Measurements from ENCODE around the gene ZNF521. TPM values are rescaled to one million over a fixed set of nuclear protein-coding genes. Genes with fewer than 3 reads are reported as not detected.

Gene ZNF521
- total and polyA plus RNA-seq, 2 experiments from 2014 or later: 3.1 to 9.2 TPM

GRCh38 chr18:25316381-25317018 lies 35.5 kb downstream of the ZNF521 start:
- Histone ChIP-seq H3K27ac (ENCODE audit: low read depth) (no peak overlapping the region), H3K79me2 (replicated peaks; ENCODE audit: insufficient read depth) (no peaks in the 10 kb centered on the region), H3F3A (replicated peaks; ENCODE audit: low read depth) (no peaks in the 10 kb centered on the region), H3K27me3 (ENCODE audit: insufficient read depth) (no peaks in the 10 kb centered on the region), H3K9me2 (ENCODE audit: insufficient read depth) (no peaks in the 10 kb centered on the region), H3K4me1 (ENCODE audit: insufficient read depth) (peaks cover 4% of the 10 kb centered on the region; the same call in 1 of the 2 replicates), H4K20me1 (replicated peaks; ENCODE audit: insufficient read depth) (no peaks in the 10 kb centered on the region), H3K36me3 (ENCODE audit: insufficient read depth) (no peaks in the 10 kb centered on the region), H2AFZ (no peak overlapping the region), H3K4me2 (no peak overlapping the region), H3K4me3 (no peak overlapping the region)
- no peaks in the 10 kb centered on the region for H3K27me3 Mint-ChIP-seq (ENCODE audit: insufficient read depth, low read depth, poor library complexity)
- peaks cover 3% of the 10 kb centered on the region; the same call in 2 of the 3 replicates for H3K36me3 Mint-ChIP-seq (ENCODE audit: low read depth)
- H3K9me3 Mint-ChIP-seq: no peaks in the 10 kb centered on the region
- peaks cover 24% of the 10 kb centered on the region for H3K4me1 Mint-ChIP-seq
- H3K4me3 Mint-ChIP-seq: no peak overlapping the region
- no peak for TF ChIP-seq JUNB (IDR thresholded peaks at IDR 0.05; ENCODE audit: unreplicated experiment)
- no peak for TF ChIP-seq POLR2AphosphoS5 (IDR thresholded peaks at IDR 0.05; ENCODE audit: low read depth)
- no peak for TF ChIP-seq STAT1 (IDR thresholded peaks at IDR 0.05; ENCODE audit: unreplicated experiment)
- TF ChIP-seq, protein P1, sequence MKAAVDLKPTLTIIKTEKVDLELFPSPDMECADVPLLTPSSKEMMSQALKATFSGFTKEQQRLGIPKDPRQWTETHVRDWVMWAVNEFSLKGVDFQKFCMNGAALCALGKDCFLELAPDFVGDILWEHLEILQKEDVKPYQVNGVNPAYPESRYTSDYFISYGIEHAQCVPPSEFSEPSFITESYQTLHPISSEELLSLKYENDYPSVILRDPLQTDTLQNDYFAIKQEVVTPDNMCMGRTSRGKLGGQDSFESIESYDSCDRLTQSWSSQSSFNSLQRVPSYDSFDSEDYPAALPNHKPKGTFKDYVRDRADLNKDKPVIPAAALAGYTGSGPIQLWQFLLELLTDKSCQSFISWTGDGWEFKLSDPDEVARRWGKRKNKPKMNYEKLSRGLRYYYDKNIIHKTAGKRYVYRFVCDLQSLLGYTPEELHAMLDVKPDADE (IDR thresholded peaks at IDR 0.05): no peak
- TF ChIP-seq ZNF462 (CRISPR knock-in tag; IDR thresholded peaks at IDR 0.05): no peak
- no peak for TF ChIP-seq ZNF331 (CRISPR knock-in tag; IDR thresholded peaks at IDR 0.05; ENCODE audit: low read depth)
- TF ChIP-seq REST (IDR thresholded peaks at IDR 0.05; ENCODE audit: unreplicated experiment): no peak
- no peak for TF ChIP-seq ZNF114 (CRISPR knock-in tag; IDR thresholded peaks at IDR 0.05)
- TF ChIP-seq EZH2 (IDR thresholded peaks at IDR 0.05; ENCODE audit: low read depth, unreplicated experiment): no peak
- no peak for TF ChIP-seq EZH2phosphoT487 (IDR thresholded peaks at IDR 0.05; ENCODE audit: unreplicated experiment)
- 0 out of 2 replicates have a peak overlapping the region, but pooled peaks have one; percentile 11 for H3K27ac Mint-ChIP-seq
- DNase-seq (ENCODE audit: low spot score): no peak
- no peak for ATAC-seq

All from GM23338 (cell line).